K562 (cell line): ENCODE results near the gene PLCG2. TPM values are rescaled to one million over a fixed set of nuclear protein-coding genes. Genes with fewer than 3 reads are reported as not detected.

Source experiments
- ATAC-seq: fragments of 200-7000 bp; cut with Tn5 transposase; 3 replicates; pipeline ENCODE4 v1.9.1; 2020; ENCODE audit warnings: moderate library complexity
- BruUV-seq: library from RNA; stranded (reverse); fragments of 400-500 nt; replicated peaks from 2 replicates; lab custom pipeline; 2021; lab: Mats Ljungman, UMichigan
- CTCF ChIA-PET: fragments of 300-600 bp; formaldehyde crosslinking; extraction: SDS; loops from one replicate; lab custom pipeline; 2021; ENCODE audit warnings: low intra/inter-chr PET ratio; lab: Yijun Ruan, JAX
- POLR2A ChIA-PET: fragments of 300-600, 350-650 bp; sonication (Branson Sonifier 250); formaldehyde crosslinking; extraction: SDS; loops from one replicate; lab custom pipeline; 2021; ENCODE audit warnings: antibody characterized with exemption, inconsistent platforms; lab: Yijun Ruan, JAX
- DNase-seq, 4 experiments: peaks; one replicate each; pipeline versions ENCODE4 v3.0.0 to v3.0.0-alpha.2; 2011 to 2018; ENCODE audit warnings: low spot score in 3 of 4, mixed read lengths in 3 of 4; ENCODE audit errors: extremely low read depth in 1 of 4
- FAIRE-seq: peaks from 2 replicates; lab custom pipeline; 2011; peaks lifted over from hg19 to GRCh38; lab: Jason Lieb, UNC
- H2AFZ ChIP-seq: 2 replicates; pipeline ENCODE4 v1.6.0; 2011; ENCODE audit warnings: low read depth, low read length, control low read depth, inconsistent platforms
- H3K27ac ChIP-seq: fragments of 200-600 bp; 3 replicates; pipeline ENCODE4 v1.8.0; 2011; ENCODE audit warnings: low read depth, mild to moderate bottlenecking, control low read depth, inconsistent platforms, low read length, moderate library complexity, mixed read lengths; ENCODE audit errors: extremely low read depth
- H3K27me3 ChIP-seq, 2 experiments: fragments of 300-600 bp in 1 of 2; 2 replicates in 1 of 2; 3 replicates in 1 of 2; pipeline versions ENCODE4 v1.6.0 to v1.8.0; 2011; ENCODE audit warnings: inconsistent platforms in 2 of 2, low read length in 2 of 2, mild to moderate bottlenecking in 1 of 2, mixed read lengths in 1 of 2, moderate library complexity in 1 of 2; ENCODE audit not compliant: control insufficient read depth in 2 of 2, insufficient read depth in 2 of 2
- H3K36me3 ChIP-seq: fragments of 300-600 bp; 3 replicates; pipeline ENCODE4 v1.8.0; 2011; ENCODE audit warnings: mild to moderate bottlenecking, low read length, inconsistent platforms; ENCODE audit not compliant: control insufficient read depth, insufficient read depth
- H3K4me1 ChIP-seq, 2 experiments: fragments of 200-600 bp in 1 of 2; replicated peaks in 1 of 2; 2 replicates in 1 of 2; 3 replicates in 1 of 2; pipeline versions ENCODE4 v1.5.1 to v1.8.0; 2011; ENCODE audit warnings: inconsistent platforms in 2 of 2, low read length in 2 of 2, mild to moderate bottlenecking in 1 of 2, mixed read lengths in 1 of 2, moderate library complexity in 1 of 2; ENCODE audit not compliant: control insufficient read depth in 2 of 2, insufficient read depth in 2 of 2
- H3K4me2 ChIP-seq: 2 replicates; pipeline ENCODE4 v1.6.1; 2011; ENCODE audit warnings: low read length, control low read depth, inconsistent platforms, mixed read lengths; ENCODE audit not compliant: insufficient read depth
- H3K4me3 ChIP-seq: fragments of 200-600 bp; sonication (generic), shearing (Covaris generic); 2 replicates; pipeline ENCODE4 v1.5.1; 2016; ENCODE audit warnings: control low read depth, inconsistent platforms
- H3K79me2 ChIP-seq: fragments of 200-600 bp; 3 replicates; pipeline ENCODE4 v1.8.0; 2011; ENCODE audit warnings: low read length, inconsistent platforms; ENCODE audit not compliant: control insufficient read depth, insufficient read depth
- H3K9ac ChIP-seq, 2 experiments: 2 replicates each; pipeline versions ENCODE4 v1.6.0 to v1.6.1; 2011; ENCODE audit warnings: low read depth in 2 of 2, low read length in 2 of 2, control low read depth in 1 of 2, inconsistent platforms in 1 of 2, mild to moderate bottlenecking in 1 of 2, mixed read lengths in 1 of 2; ENCODE audit not compliant: insufficient read depth in 1 of 2
- H3K9me1 ChIP-seq: one replicate; pipeline ENCODE4 v1.6.0; 2011; ENCODE audit warnings: inconsistent platforms, mild to moderate bottlenecking, low read length, moderate library complexity; ENCODE audit not compliant: control insufficient read depth, insufficient read depth
- H3K9me3 ChIP-seq: replicated peaks from 2 replicates; pipeline ENCODE4 v1.5.1; 2011; ENCODE audit warnings: low read depth, low read length, inconsistent platforms; ENCODE audit not compliant: control insufficient read depth, insufficient read depth
- H4K20me1 ChIP-seq: replicated peaks from 2 replicates; pipeline ENCODE4 v1.6.1; 2011; ENCODE audit warnings: low read length, inconsistent platforms, mixed read lengths; ENCODE audit not compliant: control insufficient read depth, insufficient read depth
- DNMT1 ChIP-seq: fragments of 450-650 bp; IDR thresholded peaks from 2 replicates; pipeline ENCODE4 v1.6.1; 2016; ENCODE audit warnings: antibody characterized with exemption, mild to moderate bottlenecking
- HCFC1 ChIP-seq: IDR thresholded peaks from 2 replicates; pipeline ENCODE4 v1.6.1; 2012; ENCODE audit warnings: low read depth, low read length, improper control_type of control experiment
- NR3C1 ChIP-seq: sonication (generic); formaldehyde crosslinking; IDR thresholded peaks from 2 replicates; pipeline ENCODE4 v1.8.1; 2022; ENCODE audit warnings: missing genetic modification reagents
- PCBP1 ChIP-seq: fragments of 200-400 bp; formaldehyde crosslinking; IDR thresholded peaks from 2 replicates; pipeline ENCODE4 v1.6.1; 2018; ENCODE audit warnings: mild to moderate bottlenecking, low read depth, low read length; ENCODE audit not compliant: poor library complexity, severe bottlenecking
- SMAD3 ChIP-seq: fragments of 450-650 bp; formaldehyde crosslinking; conservative IDR thresholded peaks from 2 replicates; pipeline ENCODE4 v1.4.0; 2020; ENCODE audit warnings: mild to moderate bottlenecking
- ZNF347 ChIP-seq: fragments of 450-650 bp; formaldehyde crosslinking; IDR thresholded peaks from 2 replicates; pipeline ENCODE4 v1.4.0; 2020; ENCODE audit warnings: low read depth, mild to moderate bottlenecking, moderate library complexity
- WGBS: fragments of 100-300 bp; shearing (Covaris generic); methylation state at CpG from one replicate; pipeline ENCODE4 v1.1.6; 2016; ENCODE audit warnings: low coverage, mixed read lengths; ENCODE audit not compliant: insufficient coverage; ENCODE audit errors: missing lambda C conversion rate; 5-methylcytosine and 5-hydroxymethylcytosine counted together
- in situ Hi-C: fragments of 300-500 bp; cut with MboI; formaldehyde crosslinking; loops from 4 replicates; pipeline ENCODE4 v1.15.0; 2018; ENCODE audit warnings: inconsistent platforms, mixed read lengths
- intact Hi-C: fragments of 100-400 bp; cut with micrococcal nuclease; formaldehyde crosslinking; loops from 2 replicates; pipeline ENCODE4 v1.14.2; 2022
- polyA plus RNA-seq, 8 experiments: library from polyadenylated mRNA; depleted of rRNA in 4 of 8; stranded (reverse) in 5 of 8; unstranded in 3 of 8; fragments of >200 nt; fragmentation: Nextera tagmentation in 2 of 8; fragmentation: Illumina TruSeq in 1 of 8; extraction: Ambion mirVana in 2 of 8; extraction: Trizol in 1 of 8; gene quantifications; 2 replicates each; pipeline versions ENCODE4 v1.2.1 to v1.2.3, GENCODE V29; 2011 to 2014; ENCODE audit warnings: inconsistent platforms in 1 of 8, missing spikeins in 1 of 8
- total RNA-seq, 7 experiments: library from RNA; depleted of rRNA in 6 of 7; stranded (reverse); fragments of >200 nt in 6 of 7; fragmentation: Illumina TruSeq in 2 of 7; extraction: Trizol in 2 of 7; gene quantifications; 2 replicates each; pipeline versions ENCODE4 v1.2.1 to v1.2.3, GENCODE V29; 2011 to 2021; ENCODE audit warnings: low replicate concordance in 1 of 7

Gene PLCG2
- total and polyA plus RNA-seq, 9 of the 15 experiments (the other 6 are each of a cell fraction or from before 2014, with no cell fraction given), result 0.94 to 7.1 (median 3.1) TPM

GRCh38 chr16:81767987-81768592 is 11.0 kb upstream of the PLCG2 start:
- 10% methylated on average over 8 of the region's 9 CpGs for WGBS
- in situ Hi-C loops (no loop called here), intact Hi-C loops (no loop called here)
- Histone ChIP-seq H3K27me3 (peaks cover 45 to 72% of the 10 kb centered on the region in 2 experiments), H2AFZ (no peak overlapping the region), H3K9ac (no peak overlapping the region), H3K27ac (no peak overlapping the region), H3K36me3 (no peaks in the 10 kb centered on the region), H3K4me2 (no peak overlapping the region), H3K4me1 (no peaks in the 10 kb centered on the region), H3K4me3 (no peak overlapping the region), H3K79me2 (no peaks in the 10 kb centered on the region), H3K9me1 (no peaks in the 10 kb centered on the region), H4K20me1 (peaks cover 5% of the 10 kb centered on the region; the same call in 1 of the 2 replicates)
- ATAC-seq, result no peak
- CTCF ChIA-PET, result no interaction called here
- no peak for DNase-seq
- POLR2A ChIA-PET, result interaction anchor here (0.7 kb wide), 1 partner anchor 16 kb away, joined by 3 read pairs; no protein-coding TSS in a partner anchor
- FAIRE-seq, result no peak
- BruUV-seq, result no TSS peak
- TF ChIP-seq ZNF347 (CRISPR knock-in tag) (no peak), DNMT1 (no peak), HCFC1 (no peak), SMAD3 (CRISPR knock-in tag) (no peak), NR3C1 (CRISPR knock-in tag) (no peak), PCBP1 (no peak)
- TF ChIP-seq, all 486 proteins: peak for 0
- H3K9me3 ChIP-seq, result no peaks in the 10 kb centered on the region
